PC-9 (cell line): ENCODE data around the gene TMEM200B. TPM values are rescaled to one million over a fixed set of nuclear protein-coding genes. Genes with fewer than 3 reads are reported as not detected.

Experiments used
- BruUV-seq: library from RNA; stranded (reverse); fragments of 400-500 nt; replicated peaks from 2 replicates; lab custom pipeline; 2021; lab: Mats Ljungman, UMichigan
- CTCF ChIA-PET: fragments of 300-600 bp; sonication (Branson Sonifier 250); formaldehyde crosslinking; loops from one replicate; lab custom pipeline; 2022; ENCODE audit warnings: antibody characterized with exemption; lab: Charles Lee
- POLR2A ChIA-PET: fragments of 300-600 bp; sonication (Branson Sonifier 250); formaldehyde crosslinking; loops from one replicate; lab custom pipeline; 2022; ENCODE audit warnings: antibody characterized with exemption; ENCODE audit not compliant: unreplicated experiment; lab: Charles Lee
- DNase-seq, 2 experiments: peaks; one replicate each; pipeline versions ENCODE4 v3.0.0 to v3.0.0-alpha.2; 2015 to 2022; ENCODE audit warnings: mixed read lengths in 1 of 2
- H2AFZ ChIP-seq: fragments of 200-600 bp; sonication (generic); 2 replicates; pipeline ENCODE4 v1.8.1; 2017; ENCODE audit warnings: antibody characterized with exemption
- H3F3A ChIP-seq: fragments of 200-600 bp; sonication (generic); 2 replicates; pipeline ENCODE4 v1.8.1; 2017; ENCODE audit warnings: antibody characterized with exemption, mild to moderate bottlenecking, low read depth; ENCODE audit not compliant: insufficient read depth
- H3K27ac ChIP-seq: fragments of 200-600 bp; sonication (generic); 2 replicates; pipeline ENCODE4 v1.6.1; 2016; ENCODE audit warnings: mixed run types
- H3K27me3 ChIP-seq: fragments of 200-600 bp; sonication (generic); 2 replicates; pipeline ENCODE4 v1.6.1; 2016; ENCODE audit warnings: low read depth, mixed run types; ENCODE audit not compliant: insufficient read depth
- H3K36me3 ChIP-seq: fragments of 200-600 bp; sonication (generic); 2 replicates; pipeline ENCODE4 v1.6.1; 2016; ENCODE audit warnings: low read depth, mixed run types
- H3K4me1 ChIP-seq: fragments of 200-600 bp; sonication (generic); replicated peaks from 2 replicates; pipeline ENCODE4 v1.6.1; 2016; ENCODE audit warnings: mixed run types; ENCODE audit not compliant: insufficient read depth
- H3K4me2 ChIP-seq: fragments of 200-600 bp; sonication (generic); 2 replicates; pipeline ENCODE4 v1.6.1; 2017; ENCODE audit warnings: mixed run types
- H3K4me3 ChIP-seq: fragments of 200-600 bp; sonication (generic); 2 replicates; pipeline ENCODE4 v1.6.1; 2016; ENCODE audit warnings: mixed run types
- H3K79me2 ChIP-seq: fragments of 200-600 bp; sonication (generic); 2 replicates; pipeline ENCODE4 v1.6.1; 2017; ENCODE audit warnings: low read depth, mixed run types
- H3K9me2 ChIP-seq: fragments of 200-600 bp; sonication (generic); 2 replicates; pipeline ENCODE4 v1.8.1; 2017; ENCODE audit warnings: mild to moderate bottlenecking; ENCODE audit not compliant: insufficient read depth
- H3K9me3 ChIP-seq: fragments of 200-600 bp; sonication (generic); 2 replicates; pipeline ENCODE4 v1.8.1; 2016; ENCODE audit warnings: low read depth; ENCODE audit not compliant: insufficient read depth
- H4K20me1 ChIP-seq: fragments of 200-600 bp; sonication (generic); 2 replicates; pipeline ENCODE4 v1.8.1; 2017; ENCODE audit not compliant: insufficient read depth
- EZH2 ChIP-seq: fragments of 200-600 bp; sonication (generic); IDR thresholded peaks from 2 replicates; pipeline ENCODE4 v1.8.0; 2017; ENCODE audit warnings: antibody characterized with exemption, low read depth
- intact Hi-C: fragments of 100-400 bp; cut with micrococcal nuclease; formaldehyde crosslinking; loops from one replicate; pipeline ENCODE4 v1.10.0; 2022; ENCODE audit not compliant: unreplicated experiment
- total RNA-seq: library from RNA; stranded (reverse); gene quantifications from 2 replicates; pipeline ENCODE4 v1.2.3, GENCODE V29; 2021
- TF ChIP-seq, protein P1 (sequence below): fragments of 200-600 bp; sonication (generic); conservative IDR thresholded peaks from 2 replicates; pipeline ENCODE4 v1.6.1; 2017; ENCODE audit warnings: mixed run types, antibody characterized with exemption, mild to moderate bottlenecking, moderate library complexity

TMEM200B gene
- total RNA-seq, 1 experiment from 2014 or later, result 1.1 TPM

DNA sequence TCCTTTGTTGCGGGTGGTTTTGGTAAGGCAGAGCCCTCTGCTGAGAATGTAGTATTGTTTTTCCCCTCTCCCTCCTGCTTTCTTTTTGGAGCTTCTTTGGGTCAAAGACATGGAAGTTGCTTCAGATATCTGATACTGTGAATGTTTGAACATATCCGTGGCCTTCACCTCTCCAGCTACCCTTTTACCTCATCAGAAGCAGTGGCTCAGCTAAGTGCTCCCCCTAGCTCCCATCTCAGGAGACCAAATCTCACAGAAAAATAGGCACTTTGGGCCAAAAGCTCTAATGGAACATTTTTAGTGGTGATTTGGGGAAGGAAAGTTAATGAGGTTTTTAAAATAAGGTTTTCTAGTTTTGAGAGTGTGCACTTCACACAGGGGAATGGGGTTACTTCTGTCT lies 6.3 kb downstream of the TMEM200B start:
- H3K27ac ChIP-seq, result no peak overlapping the region
- H3K4me2 ChIP-seq, result no peak overlapping the region
- H3K4me1 ChIP-seq, result no peaks in the 10 kb centered on the region
- ChIA-PET POLR2A (interaction anchor here (0.6 kb wide), 1 partner anchor 339 kb away, joined by 3 read pairs; no protein-coding TSS in a partner anchor), CTCF (interaction anchor here (0.5 kb wide), 2 partner anchors 12 to 43 kb away, joined by 4 to 8 read pairs; no protein-coding TSS in a partner anchor)
- no peaks in the 10 kb centered on the region for H3K9me3 ChIP-seq
- no TSS peak for BruUV-seq
- intact Hi-C loops, result no loop called here
- no peak overlapping the region for H3K4me3 ChIP-seq
- H3K36me3 ChIP-seq, result no peaks in the 10 kb centered on the region
- no peak for DNase-seq
- H3K79me2 ChIP-seq, result no peaks in the 10 kb centered on the region
- TF ChIP-seq EZH2, result no peak
- TF ChIP-seq, protein P1, sequence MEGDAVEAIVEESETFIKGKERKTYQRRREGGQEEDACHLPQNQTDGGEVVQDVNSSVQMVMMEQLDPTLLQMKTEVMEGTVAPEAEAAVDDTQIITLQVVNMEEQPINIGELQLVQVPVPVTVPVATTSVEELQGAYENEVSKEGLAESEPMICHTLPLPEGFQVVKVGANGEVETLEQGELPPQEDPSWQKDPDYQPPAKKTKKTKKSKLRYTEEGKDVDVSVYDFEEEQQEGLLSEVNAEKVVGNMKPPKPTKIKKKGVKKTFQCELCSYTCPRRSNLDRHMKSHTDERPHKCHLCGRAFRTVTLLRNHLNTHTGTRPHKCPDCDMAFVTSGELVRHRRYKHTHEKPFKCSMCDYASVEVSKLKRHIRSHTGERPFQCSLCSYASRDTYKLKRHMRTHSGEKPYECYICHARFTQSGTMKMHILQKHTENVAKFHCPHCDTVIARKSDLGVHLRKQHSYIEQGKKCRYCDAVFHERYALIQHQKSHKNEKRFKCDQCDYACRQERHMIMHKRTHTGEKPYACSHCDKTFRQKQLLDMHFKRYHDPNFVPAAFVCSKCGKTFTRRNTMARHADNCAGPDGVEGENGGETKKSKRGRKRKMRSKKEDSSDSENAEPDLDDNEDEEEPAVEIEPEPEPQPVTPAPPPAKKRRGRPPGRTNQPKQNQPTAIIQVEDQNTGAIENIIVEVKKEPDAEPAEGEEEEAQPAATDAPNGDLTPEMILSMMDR, result no peak
- H4K20me1 ChIP-seq, result no peaks in the 10 kb centered on the region
- H3K9me2 ChIP-seq, result no peaks in the 10 kb centered on the region
- no peak overlapping the region for H2AFZ ChIP-seq
- H3F3A ChIP-seq, result no peaks in the 10 kb centered on the region
- H3K27me3 ChIP-seq, result no peaks in the 10 kb centered on the region

DNA sequence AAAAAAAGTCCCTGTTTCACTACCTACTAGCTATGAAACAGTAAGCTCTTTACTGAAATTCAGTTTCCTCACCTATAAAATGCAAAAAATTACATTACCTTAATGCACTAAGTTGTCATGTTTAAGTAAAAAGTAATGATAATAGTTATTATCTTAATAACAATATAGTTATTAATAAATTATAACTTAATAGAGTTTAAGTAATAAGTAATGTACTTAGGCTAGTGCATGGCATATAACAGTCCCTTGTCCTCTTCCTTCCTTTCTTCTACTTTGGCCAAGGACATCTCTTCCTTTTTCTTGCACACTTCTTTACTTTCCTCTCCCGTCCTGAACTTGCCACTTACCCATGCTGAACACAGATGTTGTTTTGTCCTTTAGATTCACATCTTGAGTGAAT lies 9.0 kb downstream of the TMEM200B start:
- ChIA-PET CTCF (no interaction called here), POLR2A (no interaction called here)
- Histone ChIP-seq H2AFZ (no peak overlapping the region), H3F3A (no peaks in the 10 kb centered on the region), H3K27me3 (no peaks in the 10 kb centered on the region), H3K4me3 (no peak overlapping the region), H3K36me3 (no peaks in the 10 kb centered on the region), H3K4me2 (no peak overlapping the region), H3K79me2 (no peaks in the 10 kb centered on the region), H3K9me2 (no peaks in the 10 kb centered on the region), H3K4me1 (no peaks in the 10 kb centered on the region), H4K20me1 (no peaks in the 10 kb centered on the region), H3K27ac (no peak overlapping the region), H3K9me3 (no peaks in the 10 kb centered on the region)
- intact Hi-C loops, result no loop called here
- TF ChIP-seq EZH2, result no peak
- TF ChIP-seq, protein P1, result no peak
- no TSS peak for BruUV-seq
- no peak for DNase-seq

DNA sequence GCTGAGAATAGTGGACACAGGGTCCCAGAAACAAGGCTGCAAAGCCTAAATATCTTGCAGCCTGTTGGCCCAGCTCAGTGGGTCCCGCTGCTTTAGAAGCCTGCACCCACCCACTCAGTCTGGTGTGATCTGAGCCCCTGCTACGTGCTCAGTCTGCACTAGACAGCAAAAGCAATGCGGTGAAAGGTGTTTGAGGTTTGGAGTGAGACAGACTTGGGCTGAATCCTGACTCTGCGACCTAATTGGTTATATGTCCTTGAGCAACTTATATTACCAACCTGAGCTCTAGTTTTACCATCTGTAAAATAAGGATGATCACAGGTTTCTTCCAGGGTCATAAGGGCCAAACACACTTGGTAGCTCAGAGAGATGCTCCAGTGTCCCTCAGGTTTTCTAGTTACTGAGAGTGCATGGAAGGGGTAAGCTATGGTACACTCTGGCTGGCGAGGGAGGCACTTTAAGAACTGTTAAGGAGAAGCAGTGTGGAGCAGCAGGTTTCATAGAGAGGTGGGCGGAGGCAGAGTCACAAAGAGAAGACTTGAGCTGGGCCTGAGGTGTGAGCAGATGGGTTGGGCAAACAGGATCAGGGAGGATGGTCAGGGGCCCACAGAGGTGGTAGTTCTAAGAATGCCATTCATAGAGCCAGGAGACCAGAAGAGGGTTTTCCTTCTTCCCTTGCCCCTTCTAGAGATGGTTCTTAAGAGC lies 10.1 kb downstream of the TMEM200B start:
- H3K27me3 ChIP-seq, result no peaks in the 10 kb centered on the region
- no peaks in the 10 kb centered on the region for H3K79me2 ChIP-seq
- H3K4me1 ChIP-seq, result no peaks in the 10 kb centered on the region
- no peaks in the 10 kb centered on the region for H3K9me2 ChIP-seq
- BruUV-seq, result no TSS peak
- no peaks in the 10 kb centered on the region for H3K9me3 ChIP-seq
- POLR2A ChIA-PET, result no interaction called here
- no peak overlapping the region for H3K27ac ChIP-seq
- H3K4me2 ChIP-seq, result no peak overlapping the region
- intact Hi-C loops, result no loop called here
- no peaks in the 10 kb centered on the region for H3F3A ChIP-seq
- no peaks in the 10 kb centered on the region for H4K20me1 ChIP-seq
- TF ChIP-seq, protein P1, result no peak
- no peak for TF ChIP-seq EZH2
- CTCF ChIA-PET, result interaction anchor here (0.6 kb wide), 1 partner anchor 43 kb away, joined by 5 read pairs; no protein-coding TSS in a partner anchor
- H3K4me3 ChIP-seq, result no peak overlapping the region
- no peaks in the 10 kb centered on the region for H3K36me3 ChIP-seq
- DNase-seq, result no peak
- no peak overlapping the region for H2AFZ ChIP-seq
